HL-60 (cell line): ENCODE measurements around the gene KRTAP4-12.
"Not testable (repeated sequence)": the region's sequence is repeated elsewhere in the genome, so short reads cannot be mapped to it uniquely, and the experiment has no call there.

Experiments used
- DNase-seq, 2 experiments: peaks; one replicate each; pipeline ENCODE4 v3.0.0-alpha.2; 2010 to 2020; ENCODE audit warnings: low read depth in 1 of 2, low spot score in 1 of 2
- H3K27ac ChIP-seq: fragments of 250-450 bp; sonication (Bioruptor Pico); replicated peaks from 2 replicates; pipeline ENCODE4 v1.5.1; 2020; ENCODE audit warnings: mild to moderate bottlenecking, moderate library complexity
- H3K27me3 ChIP-seq: fragments of 250-450 bp; sonication (Bioruptor Pico); 2 replicates; pipeline ENCODE4 v1.5.1; 2021; ENCODE audit warnings: mild to moderate bottlenecking, moderate library complexity; ENCODE audit not compliant: insufficient read depth, poor library complexity, severe bottlenecking
- H3K4me3 ChIP-seq: replicated peaks from 2 replicates; pipeline ENCODE4 v1.5.1; 2011; ENCODE audit warnings: mild to moderate bottlenecking, control low read depth, low read length; ENCODE audit not compliant: insufficient read depth
- GABPA ChIP-seq: IDR thresholded peaks from 2 replicates; pipeline ENCODE4 v1.6.1; 2012; ENCODE audit warnings: low read depth
- POLR2AphosphoS5 ChIP-seq: IDR thresholded peaks from 2 replicates; pipeline ENCODE4 v1.6.1; 2012; ENCODE audit warnings: low read depth
- SPI1 ChIP-seq: IDR thresholded peaks from 2 replicates; pipeline ENCODE4 v1.6.1; 2012; ENCODE audit warnings: low read depth, mild to moderate bottlenecking, borderline replicate concordance
- TF ChIP-seq, protein P1 (sequence below): IDR thresholded peaks from one replicate; pipeline ENCODE4 v1.5.1; 2011; ENCODE audit warnings: low read length, control low read depth, inconsistent platforms; ENCODE audit not compliant: insufficient read depth
- TF ChIP-seq, protein P2 (sequence below): IDR thresholded peaks from 2 replicates; pipeline ENCODE4 v1.6.1; 2012; ENCODE audit warnings: low read depth; ENCODE audit not compliant: insufficient replicate concordance

KRTAP4-12 gene

DNA sequence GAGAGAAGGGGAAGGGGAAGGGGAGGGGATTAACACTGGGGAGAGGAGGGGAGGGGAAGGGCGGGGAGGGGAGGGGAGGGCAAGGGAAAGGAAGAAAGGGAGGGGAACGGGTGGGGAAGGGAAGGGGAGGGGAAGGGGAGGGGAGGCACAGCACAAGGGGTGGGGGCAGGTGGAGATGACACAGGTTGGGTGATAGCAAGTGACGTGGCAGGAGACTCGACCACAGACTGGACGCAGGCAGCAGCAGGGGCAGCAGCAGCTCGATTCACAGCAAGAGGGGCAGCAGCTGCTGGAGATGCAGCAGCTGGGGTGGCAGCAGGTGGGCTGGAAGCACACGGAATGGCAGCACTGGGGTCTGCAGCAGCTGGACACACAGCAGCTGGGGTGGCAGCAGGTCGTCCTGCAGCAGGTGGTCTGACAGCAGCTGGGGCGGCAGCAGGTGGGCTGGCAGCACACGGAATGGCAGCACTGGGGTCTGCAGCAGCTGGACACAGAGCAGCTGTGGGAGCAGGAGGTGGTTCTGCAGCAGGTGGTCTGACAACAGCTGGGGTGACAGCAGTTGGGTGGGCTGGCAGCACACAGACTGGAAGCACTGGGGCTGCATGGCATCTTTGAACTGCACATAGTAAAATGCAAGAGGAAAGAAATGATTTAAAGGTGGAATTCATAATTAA lies 22.3 kb downstream of the KRTAP4-12 start, which contains the start of gene KRTAP4-16:
Gene KRTAP4-16, minus strand, starts transcription at position 624 of the 674 bp plus-strand sequence. Its CDS starts 0 bp downstream, at position 624.
- Histone ChIP-seq H3K27me3 (no peaks in the 10 kb centered on the region), H3K4me3 (no peak within 1 kb of the TSS), H3K27ac (no peak within 1 kb of the TSS)
- TF ChIP-seq SPI1 (no peak), POLR2AphosphoS5 (no peak), GABPA (no peak)
- TF ChIP-seq, protein P1, sequence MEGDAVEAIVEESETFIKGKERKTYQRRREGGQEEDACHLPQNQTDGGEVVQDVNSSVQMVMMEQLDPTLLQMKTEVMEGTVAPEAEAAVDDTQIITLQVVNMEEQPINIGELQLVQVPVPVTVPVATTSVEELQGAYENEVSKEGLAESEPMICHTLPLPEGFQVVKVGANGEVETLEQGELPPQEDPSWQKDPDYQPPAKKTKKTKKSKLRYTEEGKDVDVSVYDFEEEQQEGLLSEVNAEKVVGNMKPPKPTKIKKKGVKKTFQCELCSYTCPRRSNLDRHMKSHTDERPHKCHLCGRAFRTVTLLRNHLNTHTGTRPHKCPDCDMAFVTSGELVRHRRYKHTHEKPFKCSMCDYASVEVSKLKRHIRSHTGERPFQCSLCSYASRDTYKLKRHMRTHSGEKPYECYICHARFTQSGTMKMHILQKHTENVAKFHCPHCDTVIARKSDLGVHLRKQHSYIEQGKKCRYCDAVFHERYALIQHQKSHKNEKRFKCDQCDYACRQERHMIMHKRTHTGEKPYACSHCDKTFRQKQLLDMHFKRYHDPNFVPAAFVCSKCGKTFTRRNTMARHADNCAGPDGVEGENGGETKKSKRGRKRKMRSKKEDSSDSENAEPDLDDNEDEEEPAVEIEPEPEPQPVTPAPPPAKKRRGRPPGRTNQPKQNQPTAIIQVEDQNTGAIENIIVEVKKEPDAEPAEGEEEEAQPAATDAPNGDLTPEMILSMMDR = no peak
- TF ChIP-seq, protein P2, sequence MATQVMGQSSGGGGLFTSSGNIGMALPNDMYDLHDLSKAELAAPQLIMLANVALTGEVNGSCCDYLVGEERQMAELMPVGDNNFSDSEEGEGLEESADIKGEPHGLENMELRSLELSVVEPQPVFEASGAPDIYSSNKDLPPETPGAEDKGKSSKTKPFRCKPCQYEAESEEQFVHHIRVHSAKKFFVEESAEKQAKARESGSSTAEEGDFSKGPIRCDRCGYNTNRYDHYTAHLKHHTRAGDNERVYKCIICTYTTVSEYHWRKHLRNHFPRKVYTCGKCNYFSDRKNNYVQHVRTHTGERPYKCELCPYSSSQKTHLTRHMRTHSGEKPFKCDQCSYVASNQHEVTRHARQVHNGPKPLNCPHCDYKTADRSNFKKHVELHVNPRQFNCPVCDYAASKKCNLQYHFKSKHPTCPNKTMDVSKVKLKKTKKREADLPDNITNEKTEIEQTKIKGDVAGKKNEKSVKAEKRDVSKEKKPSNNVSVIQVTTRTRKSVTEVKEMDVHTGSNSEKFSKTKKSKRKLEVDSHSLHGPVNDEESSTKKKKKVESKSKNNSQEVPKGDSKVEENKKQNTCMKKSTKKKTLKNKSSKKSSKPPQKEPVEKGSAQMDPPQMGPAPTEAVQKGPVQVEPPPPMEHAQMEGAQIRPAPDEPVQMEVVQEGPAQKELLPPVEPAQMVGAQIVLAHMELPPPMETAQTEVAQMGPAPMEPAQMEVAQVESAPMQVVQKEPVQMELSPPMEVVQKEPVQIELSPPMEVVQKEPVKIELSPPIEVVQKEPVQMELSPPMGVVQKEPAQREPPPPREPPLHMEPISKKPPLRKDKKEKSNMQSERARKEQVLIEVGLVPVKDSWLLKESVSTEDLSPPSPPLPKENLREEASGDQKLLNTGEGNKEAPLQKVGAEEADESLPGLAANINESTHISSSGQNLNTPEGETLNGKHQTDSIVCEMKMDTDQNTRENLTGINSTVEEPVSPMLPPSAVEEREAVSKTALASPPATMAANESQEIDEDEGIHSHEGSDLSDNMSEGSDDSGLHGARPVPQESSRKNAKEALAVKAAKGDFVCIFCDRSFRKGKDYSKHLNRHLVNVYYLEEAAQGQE = no peak
- DNase-seq = no peak

DNA sequence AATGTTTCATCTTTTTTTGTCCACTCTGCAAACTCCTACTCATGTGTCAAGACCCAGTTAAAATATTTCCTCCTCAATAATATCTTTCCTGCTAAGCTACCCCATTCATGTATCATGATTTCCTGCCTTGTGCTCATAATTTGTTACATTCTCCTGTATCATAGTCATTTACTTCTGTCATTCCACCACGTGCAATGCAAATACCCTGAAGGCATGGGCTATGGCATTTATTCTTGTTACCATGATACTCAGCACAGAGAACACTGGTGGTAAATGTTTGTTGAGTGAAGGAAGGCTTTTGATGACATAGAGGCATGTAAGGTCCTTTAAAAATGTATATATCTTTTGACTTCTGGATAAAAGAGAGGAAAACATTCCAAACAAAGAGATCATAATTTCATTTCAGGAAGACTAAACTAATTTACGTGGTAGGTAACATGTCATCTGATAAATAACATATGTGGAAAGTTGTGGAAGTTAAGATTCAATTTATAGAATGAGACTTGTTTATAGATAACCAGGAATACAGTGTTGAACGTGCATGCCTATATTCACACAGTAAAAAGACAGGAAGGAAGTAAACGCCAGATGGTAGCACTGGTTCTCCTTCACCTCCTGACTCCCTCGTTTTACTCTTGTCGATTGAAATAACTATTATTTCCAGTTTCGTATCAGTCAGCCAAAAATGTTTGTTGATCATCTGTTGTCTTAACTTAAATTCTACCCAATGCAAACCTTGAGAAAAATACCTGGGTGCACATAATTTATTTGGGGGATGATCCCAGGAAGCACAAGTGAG lies 24.1 kb downstream of the KRTAP4-12 start:
- not testable (repeated sequence) for DNase-seq, H3K27ac ChIP-seq, H3K27me3 ChIP-seq, H3K4me3 ChIP-seq

DNA sequence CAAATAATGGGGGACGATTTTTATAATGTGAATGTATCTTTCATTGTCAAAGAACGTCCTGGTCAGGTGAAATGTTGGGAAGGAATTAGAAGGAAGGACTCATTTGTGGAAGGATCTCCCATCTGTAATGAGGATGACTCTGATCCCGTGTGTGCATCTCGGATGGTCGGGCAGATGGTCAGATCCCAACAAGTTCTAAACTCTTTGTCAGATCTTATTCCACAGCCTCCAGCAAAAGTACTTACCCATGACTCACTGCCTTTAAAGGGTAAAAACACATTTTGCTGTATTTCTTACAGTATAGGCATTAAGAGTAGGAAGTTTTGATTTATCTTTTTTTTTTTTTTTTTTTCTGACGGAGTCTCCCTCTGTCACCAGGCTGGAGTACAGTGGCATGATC lies 25.5 kb downstream of the KRTAP4-12 start:
- Histone ChIP-seq H3K4me3 (no peak overlapping the region), H3K27me3 (no peaks in the 10 kb centered on the region), H3K27ac (no peak overlapping the region)
- TF ChIP-seq, protein P1 = no peak
- TF ChIP-seq GABPA (no peak), POLR2AphosphoS5 (no peak), SPI1 (no peak)
- TF ChIP-seq, protein P2 = no peak
- DNase-seq = no peak

DNA sequence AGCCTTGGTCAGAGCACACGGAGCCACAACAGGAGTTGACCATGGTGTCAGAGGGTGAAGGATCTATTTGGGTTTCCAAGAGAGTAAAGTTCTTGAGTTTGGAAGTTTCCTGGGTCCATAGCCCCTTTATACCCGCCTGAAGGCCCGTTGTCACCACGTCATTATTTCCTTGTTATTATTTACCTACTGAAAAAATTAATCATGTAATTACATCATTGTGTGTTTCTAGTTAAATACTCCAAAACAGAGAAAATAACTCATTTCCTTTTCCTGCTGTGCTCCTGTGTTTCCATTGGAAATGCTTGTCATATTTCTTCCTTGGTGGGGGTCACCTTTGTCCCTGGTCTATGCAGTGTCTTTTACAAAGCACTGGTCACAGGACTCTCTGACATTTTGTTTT lies 25.9 kb downstream of the KRTAP4-12 start, which contains the start of gene KRTAP4-8:
Gene KRTAP4-8, minus strand, starts transcription at position 101 of the 400 bp plus-strand sequence. Its CDS starts 58 bp downstream, at position 43.
- TF ChIP-seq, protein P1 = no peak
- TF ChIP-seq GABPA (no peak), SPI1 (no peak)
- no peaks in the 10 kb centered on the region for H3K27me3 ChIP-seq
- H3K27ac ChIP-seq = no peak within 1 kb of the TSS
- DNase-seq = no peak
- no peak within 1 kb of the TSS for H3K4me3 ChIP-seq
